BLaER1 treated with 17β-estradiol and CSF1 and Interleukin-3, amounts not matched to agents 10 nM and 100 nM (cell line): Measurements from ENCODE around the gene PTPRS.

Experiments
- H3K27ac ChIP-seq, 11 experiments: shearing (Covaris generic); formaldehyde crosslinking; 2 replicates each; pipeline ENCODE4 v1.8.1; 2022
- H3K27me3 ChIP-seq, 11 experiments: shearing (Covaris generic); formaldehyde crosslinking; 2 replicates each; pipeline ENCODE4 v1.8.1; 2022
- H3K36me3 ChIP-seq, 11 experiments: shearing (Covaris generic); formaldehyde crosslinking; 2 replicates each; pipeline ENCODE4 v1.8.1; 2022
- H3K4me1 ChIP-seq, 10 experiments: shearing (Covaris generic); formaldehyde crosslinking; 2 replicates each; pipeline ENCODE4 v1.8.1; 2022
- H3K4me2 ChIP-seq, 11 experiments: shearing (Covaris generic); formaldehyde crosslinking; 2 replicates each; pipeline ENCODE4 v1.8.1; 2022
- H3K4me3 ChIP-seq, 10 experiments: shearing (Covaris generic); formaldehyde crosslinking; 2 replicates each; pipeline ENCODE4 v1.8.1; 2022
- H3K9ac ChIP-seq, 11 experiments: shearing (Covaris generic); formaldehyde crosslinking; 2 replicates each; pipeline ENCODE4 v1.8.1; 2022
- H3K9me3 ChIP-seq, 11 experiments: shearing (Covaris generic); formaldehyde crosslinking; replicated peaks in 1 of 11; 2 replicates each; pipeline ENCODE4 v1.8.1; 2022
- H4K20me1 ChIP-seq, 11 experiments: shearing (Covaris generic); formaldehyde crosslinking; 2 replicates each; pipeline ENCODE4 v1.8.1; 2022
- Cebpa-rat ChIP-seq, 11 experiments: shearing (Covaris generic); IDR thresholded peaks; 2 replicates each; pipeline ENCODE4 v1.8.1; 2022

Gene PTPRS

DNA sequence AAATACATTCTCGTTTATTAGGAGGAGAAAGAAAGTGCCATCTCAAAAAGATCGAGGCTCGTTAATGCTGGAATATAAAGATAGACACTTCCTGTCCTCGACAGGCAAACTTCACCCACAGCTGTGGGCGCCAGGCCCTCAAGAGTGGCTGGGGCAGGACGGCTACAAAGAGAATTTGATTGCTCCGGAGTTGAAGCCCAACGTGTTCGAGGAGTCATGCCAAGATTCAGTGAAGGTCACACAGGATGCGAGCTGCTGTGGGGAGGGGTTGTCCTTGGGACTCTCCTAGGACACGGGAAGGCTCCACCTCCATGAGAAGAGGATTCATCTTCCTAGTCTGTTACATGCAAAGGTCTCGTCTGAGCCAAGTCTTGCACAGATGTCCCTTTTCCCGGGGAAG is 16.3 kb upstream of the PTPRS start:
- no peak for TF ChIP-seq Cebpa-rat (IDR thresholded peaks at IDR 0.05)
- H3K9me3 ChIP-seq, result no peaks in the 10 kb centered on the region
- H3K36me3 ChIP-seq, result no peaks in the 10 kb centered on the region
- H3K4me2 ChIP-seq, result no peak overlapping the region
- H3K27ac ChIP-seq, result no peak overlapping the region
- peaks cover 0 to 14% (median 0%) of the 10 kb centered on the region in 11 experiments; a peak in 4 of 22 replicates for H4K20me1 ChIP-seq
- no peaks in the 10 kb centered on the region for H3K27me3 ChIP-seq
- H3K4me1 ChIP-seq, result peaks cover 4 to 25% (median 21%) of the 10 kb centered on the region in 10 experiments; a peak in 16 of 20 replicates
- no peak overlapping the region for H3K9ac ChIP-seq
- no peak overlapping the region for H3K4me3 ChIP-seq

DNA sequence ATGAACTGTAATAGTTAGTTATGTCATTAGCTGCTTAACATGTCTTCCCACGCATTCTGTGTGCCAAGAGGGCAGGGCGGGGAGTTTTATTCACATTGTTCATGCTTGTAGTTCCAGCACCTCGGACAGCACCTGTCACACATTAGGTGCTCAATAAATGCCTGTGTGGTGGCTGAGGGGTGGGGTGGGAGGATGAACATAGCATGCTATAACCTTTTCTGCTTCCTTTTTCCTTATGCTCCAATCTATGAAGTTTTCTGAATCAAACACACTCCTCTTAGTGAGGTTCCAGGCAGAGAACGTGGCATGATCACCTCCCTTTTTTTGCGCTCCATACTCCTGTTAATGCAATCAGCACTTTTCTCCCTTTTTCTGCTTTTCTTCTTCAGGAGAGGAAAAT is 15.8 kb upstream of the PTPRS start:
- H3K36me3 ChIP-seq, result no peaks in the 10 kb centered on the region
- H3K4me3 ChIP-seq, result no peak overlapping the region
- no peak overlapping the region for H3K9ac ChIP-seq
- peaks cover 4 to 30% (median 24%) of the 10 kb centered on the region in 10 experiments; a peak in 16 of 20 replicates for H3K4me1 ChIP-seq
- no peaks in the 10 kb centered on the region for H3K27me3 ChIP-seq
- peaks cover 0 to 14% (median 0%) of the 10 kb centered on the region in 11 experiments; a peak in 4 of 22 replicates for H4K20me1 ChIP-seq
- no peak for TF ChIP-seq Cebpa-rat (IDR thresholded peaks at IDR 0.05)
- H3K27ac ChIP-seq, result no peak overlapping the region
- H3K4me2 ChIP-seq, result no peak overlapping the region
- H3K9me3 ChIP-seq, result no peaks in the 10 kb centered on the region

GRCh38 chr19:5355693-5356092 is 15.1 kb upstream of the PTPRS start:
- Histone ChIP-seq H4K20me1 (peaks cover 0 to 14% (median 0%) of the 10 kb centered on the region in 11 experiments; a peak in 4 of 22 replicates), H3K36me3 (no peaks in the 10 kb centered on the region), H3K4me1 (peaks cover 4 to 37% (median 24%) of the 10 kb centered on the region in 10 experiments; a peak in 16 of 20 replicates), H3K27me3 (no peaks in the 10 kb centered on the region), H3K9ac (no peak overlapping the region), H3K9me3 (no peaks in the 10 kb centered on the region), H3K27ac (no peak overlapping the region), H3K4me2 (peak overlapping the region in 9 of 11 experiments; percentile 2 to 51 (median 35); a peak in 11 of 22 replicates), H3K4me3 (no peak overlapping the region)
- TF ChIP-seq Cebpa-rat (IDR thresholded peaks at IDR 0.05), result no peak

- Histone ChIP-seq H3K27ac (no peak overlapping the region), H3K4me2 (peak overlapping the region in 9 of 11 experiments; percentile 2 to 51 (median 35); a peak in 13 of 22 replicates), H3K36me3 (no peaks in the 10 kb centered on the region), H3K4me1 (peaks cover 4 to 40% (median 24%) of the 10 kb centered on the region in 10 experiments; a peak in 16 of 20 replicates), H3K4me3 (no peak overlapping the region), H3K27me3 (no peaks in the 10 kb centered on the region), H3K9me3 (no peaks in the 10 kb centered on the region), H4K20me1 (peaks cover 0 to 14% (median 0%) of the 10 kb centered on the region in 11 experiments; a peak in 4 of 22 replicates), H3K9ac (no peak overlapping the region)
- no peak for TF ChIP-seq Cebpa-rat (IDR thresholded peaks at IDR 0.05)
These were observed 14.5 kb upstream of the PTPRS start for GRCh38 chr19:5355076-5355475.

DNA sequence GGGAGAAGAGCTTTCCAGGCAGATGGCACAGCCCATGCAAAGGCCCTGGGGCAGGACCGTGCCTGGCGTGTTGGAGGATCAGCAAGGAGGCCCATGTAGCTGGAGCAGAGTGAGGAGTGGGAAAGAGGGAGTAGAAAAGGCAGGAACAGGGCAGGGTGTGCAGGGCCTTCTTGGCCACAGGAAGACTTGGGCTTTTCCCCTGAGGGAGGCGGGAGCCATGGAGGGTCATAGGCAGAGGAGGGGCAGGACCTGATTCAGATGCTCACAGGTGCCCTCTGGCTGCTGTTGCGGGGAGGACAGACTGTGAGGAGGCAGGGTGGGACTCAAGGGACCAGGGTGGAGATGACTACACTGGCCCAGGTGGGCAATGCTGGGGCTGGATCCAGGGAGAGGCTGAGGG is 13.8 kb upstream of the PTPRS start:
- Histone ChIP-seq H3K9ac (no peak overlapping the region), H3K4me3 (no peak overlapping the region), H3K27me3 (no peaks in the 10 kb centered on the region), H3K4me1 (peaks cover 4 to 40% (median 24%) of the 10 kb centered on the region in 10 experiments; a peak in 16 of 20 replicates), H4K20me1 (peaks cover 0 to 14% (median 0%) of the 10 kb centered on the region in 11 experiments; a peak in 4 of 22 replicates), H3K36me3 (no peaks in the 10 kb centered on the region), H3K4me2 (peak overlapping the region in 8 of 11 experiments; percentile 2 to 51 (median 38); a peak in 8 of 22 replicates), H3K9me3 (no peaks in the 10 kb centered on the region), H3K27ac (no peak overlapping the region)
- no peak for TF ChIP-seq Cebpa-rat (IDR thresholded peaks at IDR 0.05)

DNA sequence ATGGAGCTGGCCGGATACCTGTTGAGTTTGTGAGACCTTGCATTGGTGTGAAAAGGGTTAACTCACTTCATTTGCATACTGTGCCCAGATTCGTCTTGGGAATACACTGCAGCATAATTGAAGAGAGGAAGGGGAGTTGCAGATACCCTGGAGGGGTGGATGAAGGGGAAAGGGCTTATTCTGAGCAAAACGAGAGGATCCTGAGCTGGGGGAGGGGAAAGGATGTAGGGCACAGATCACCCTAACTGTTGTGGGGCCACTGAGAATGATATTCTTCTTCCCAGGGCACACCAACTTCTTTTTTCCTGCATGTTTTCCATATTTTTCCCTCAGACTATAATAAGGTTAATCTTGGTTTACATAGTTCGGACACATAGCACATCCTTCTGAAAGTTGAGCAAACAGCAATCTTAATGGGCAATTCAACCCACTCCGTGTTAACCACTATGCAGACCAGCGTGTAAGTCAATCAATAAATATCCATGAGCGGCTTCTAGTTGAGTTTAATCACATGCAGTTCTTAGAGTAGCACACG is 11.7 kb upstream of the PTPRS start:
- peak overlapping the region in 1 of 11 experiments; percentile 59; a peak in 2 of 22 replicates for H3K27ac ChIP-seq
- H3K4me3 ChIP-seq, result no peak overlapping the region
- no peaks in the 10 kb centered on the region for H3K36me3 ChIP-seq
- H3K4me1 ChIP-seq, result peaks cover 4 to 44% (median 24%) of the 10 kb centered on the region in 10 experiments; a peak in 16 of 20 replicates
- peaks cover 0 to 9% (median 0%) of the 10 kb centered on the region in 11 experiments; a peak in 5 of 22 replicates for H3K9me3 ChIP-seq
- peak overlapping the region in 3 of 11 experiments; percentile 19 to 43 (median 37); a peak in 2 of 22 replicates for H3K9ac ChIP-seq
- H3K27me3 ChIP-seq, result no peaks in the 10 kb centered on the region
- H4K20me1 ChIP-seq, result peaks cover 0 to 12% (median 0%) of the 10 kb centered on the region in 11 experiments; a peak in 2 of 22 replicates
- TF ChIP-seq Cebpa-rat (IDR thresholded peaks at IDR 0.05), result no peak
- H3K4me2 ChIP-seq, result peak overlapping the region in 8 of 11 experiments; percentile 33 to 52 (median 48); a peak in 14 of 22 replicates

DNA sequence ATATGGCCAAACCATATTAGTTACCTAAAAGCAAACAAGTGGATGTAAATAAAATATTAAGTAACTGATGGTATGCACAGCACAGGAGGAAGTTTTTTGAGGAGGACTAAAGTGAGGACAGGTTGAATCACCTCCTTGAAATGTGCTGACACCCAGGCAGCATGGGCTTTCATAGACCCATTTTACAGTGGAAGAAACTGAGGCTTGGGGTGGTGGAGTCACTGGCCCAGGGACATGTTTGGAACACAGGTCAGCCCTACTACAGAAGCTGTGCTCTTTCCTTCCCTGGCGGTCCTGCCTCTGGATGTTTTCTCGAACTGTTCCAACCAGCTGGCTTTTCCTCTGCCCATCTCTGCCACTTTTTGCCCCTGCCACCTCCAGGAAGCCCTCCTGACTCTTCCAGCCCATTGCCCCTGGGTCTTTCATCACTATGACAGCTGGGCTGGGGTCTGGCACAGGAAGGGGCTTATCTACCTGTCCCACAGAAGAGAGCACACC is 11.2 kb upstream of the PTPRS start:
- Histone ChIP-seq H3K9ac (0 out of 22 replicates have a peak overlapping the region, but pooled peaks of 2 of the 11 experiments have one; percentile 37 to 43), H3K4me3 (no peak overlapping the region)

GRCh38 chr19:5349041-5349440 is 8.4 kb upstream of the PTPRS start:
- H3K9me3 ChIP-seq, result peaks cover 0 to 10% (median 0%) of the 10 kb centered on the region in 11 experiments; a peak in 5 of 22 replicates
- H3K27ac ChIP-seq, result no peak overlapping the region
- TF ChIP-seq Cebpa-rat (IDR thresholded peaks at IDR 0.05), result no peak
- no peak overlapping the region for H3K9ac ChIP-seq
- H3K4me3 ChIP-seq, result no peak overlapping the region
- H3K27me3 ChIP-seq, result peaks cover 0 to 14% (median 0%) of the 10 kb centered on the region in 11 experiments; a peak in 7 of 22 replicates
- H3K4me1 ChIP-seq, result peaks cover 10 to 39% (median 21%) of the 10 kb centered on the region in 10 experiments
- 0 out of 22 replicates have a peak overlapping the region, but pooled peaks of 3 of the 11 experiments have one; percentile 6 to 17 (median 9) for H3K4me2 ChIP-seq
- no peaks in the 10 kb centered on the region for H3K36me3 ChIP-seq
- H4K20me1 ChIP-seq, result peaks cover 0 to 9% (median 0%) of the 10 kb centered on the region in 11 experiments; a peak in 2 of 22 replicates

More for the DNA sequence above, 11.2 kb upstream of the PTPRS start:
- H3K27ac ChIP-seq, result no peak overlapping the region
- H3K36me3 ChIP-seq, result no peaks in the 10 kb centered on the region
- H3K4me1 ChIP-seq, result peaks cover 4 to 44% (median 24%) of the 10 kb centered on the region in 10 experiments; a peak in 16 of 20 replicates
- no peak for TF ChIP-seq Cebpa-rat (IDR thresholded peaks at IDR 0.05)
- H3K4me2 ChIP-seq, result peak overlapping the region in 8 of 11 experiments; percentile 33 to 52 (median 48); a peak in 14 of 22 replicates
- peaks cover 0 to 10% (median 0%) of the 10 kb centered on the region in 11 experiments; a peak in 5 of 22 replicates for H3K9me3 ChIP-seq
- peaks cover 0 to 8% (median 0%) of the 10 kb centered on the region in 11 experiments; a peak in 3 of 22 replicates for H4K20me1 ChIP-seq
- 0 out of 22 replicates have a peak, but pooled peaks cover 0 to under 1% (median 0%) of the 10 kb centered on the region in 11 experiments for H3K27me3 ChIP-seq
